ENCODE results near the gene FBXO15.

FBXO15 gene

GRCh38 chr18:74163019-74163660 lies 15.5 kb upstream of the FBXO15 start:
- in situ Hi-C loops (cut with HindIII; ENCODE audit: low pct_ligation_motif_present, low pct_unique_long_range_greater_than_20kb, low sequenced_read_pairs) = no loop called here
- DNase-seq = no peak

GRCh38 chr18:74155276-74155675 lies 7.6 kb upstream of the FBXO15 start:
- in situ Hi-C loops (cut with HindIII; ENCODE audit: low pct_ligation_motif_present, low pct_unique_long_range_greater_than_20kb, low sequenced_read_pairs) = no loop called here
- no peak for DNase-seq

GRCh38 chr18:74154716-74155115 lies 7.1 kb upstream of the FBXO15 start:
- DNase-seq = no peak
- in situ Hi-C loops (cut with HindIII; ENCODE audit: low pct_ligation_motif_present, low pct_unique_long_range_greater_than_20kb, low sequenced_read_pairs) = no loop called here

DNA sequence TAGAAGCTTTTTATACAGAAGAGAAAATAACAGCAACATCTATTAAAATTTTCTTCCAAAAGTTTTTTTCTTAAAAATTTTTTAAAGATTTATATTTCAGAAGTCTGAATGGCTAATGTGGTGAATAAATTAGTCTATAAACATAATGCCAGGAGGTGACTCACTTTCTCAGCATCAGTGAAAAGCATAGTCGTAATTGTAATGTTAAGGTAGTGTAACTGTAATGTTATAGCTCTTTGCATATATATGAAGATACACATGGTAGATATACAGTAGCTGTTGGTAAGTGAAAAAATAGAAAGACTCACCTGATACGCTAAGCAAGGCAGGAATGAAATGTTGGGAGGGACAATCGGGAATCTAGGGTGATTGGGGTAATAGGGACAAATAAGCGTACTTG lies 6.2 kb upstream of the FBXO15 start:
- in situ Hi-C loops (cut with HindIII; ENCODE audit: low pct_ligation_motif_present, low pct_unique_long_range_greater_than_20kb, low sequenced_read_pairs) = no loop called here

GRCh38 chr18:74153377-74153776 lies 5.7 kb upstream of the FBXO15 start:
- in situ Hi-C loops (cut with HindIII; ENCODE audit: low pct_ligation_motif_present, low pct_unique_long_range_greater_than_20kb, low sequenced_read_pairs) = no loop called here

More for the DNA sequence above, 6.2 kb upstream of the FBXO15 start:
- DNase-seq = no peak

GRCh38 chr18:74152857-74153256 lies 5.2 kb upstream of the FBXO15 start:
- in situ Hi-C loops (cut with HindIII; ENCODE audit: low pct_ligation_motif_present, low pct_unique_long_range_greater_than_20kb, low sequenced_read_pairs) = no loop called here
- DNase-seq = no peak

More at GRCh38 chr18:74153377-74153776, 5.7 kb upstream of the FBXO15 start:
- no peak for DNase-seq

DNA sequence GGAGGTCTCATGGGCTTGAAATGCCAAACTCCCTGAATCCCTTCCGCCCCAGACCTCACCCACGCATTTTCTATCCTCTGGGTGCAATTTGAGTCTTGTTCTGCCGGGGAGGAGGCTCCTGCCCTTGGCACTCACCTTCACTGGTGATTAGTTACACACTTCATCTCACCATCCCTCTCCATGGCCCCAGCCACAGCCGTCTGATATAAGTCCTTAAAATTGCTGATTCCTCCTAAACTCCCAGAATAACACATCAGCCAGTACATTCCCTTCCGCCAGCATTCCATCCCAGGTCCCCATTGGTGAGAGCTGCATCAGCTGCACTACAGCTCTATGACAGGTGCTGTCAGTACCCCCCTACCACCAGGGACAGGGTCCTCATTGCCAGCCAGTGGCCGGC lies 4.6 kb upstream of the FBXO15 start:
- DNase-seq = no peak
- in situ Hi-C loops (cut with HindIII; ENCODE audit: low pct_ligation_motif_present, low pct_unique_long_range_greater_than_20kb, low sequenced_read_pairs) = no loop called here

GRCh38 chr18:74149878-74150277 lies 2.2 kb upstream of the FBXO15 start:
- no peak for DNase-seq
- in situ Hi-C loops (cut with HindIII; ENCODE audit: low pct_ligation_motif_present, low pct_unique_long_range_greater_than_20kb, low sequenced_read_pairs) = no loop called here

- in situ Hi-C loops (cut with HindIII; ENCODE audit: low pct_ligation_motif_present, low pct_unique_long_range_greater_than_20kb, low sequenced_read_pairs) = no loop called here
- no peak for DNase-seq
Observed at GRCh38 chr18:74148543-74149070, 973 bp upstream of the FBXO15 start.

- no peak for DNase-seq
- in situ Hi-C loops (cut with HindIII; ENCODE audit: low pct_ligation_motif_present, low pct_unique_long_range_greater_than_20kb, low sequenced_read_pairs) = no loop called here
Observed at GRCh38 chr18:74147491-74147778, 199 bp downstream of the FBXO15 start.

DNA sequence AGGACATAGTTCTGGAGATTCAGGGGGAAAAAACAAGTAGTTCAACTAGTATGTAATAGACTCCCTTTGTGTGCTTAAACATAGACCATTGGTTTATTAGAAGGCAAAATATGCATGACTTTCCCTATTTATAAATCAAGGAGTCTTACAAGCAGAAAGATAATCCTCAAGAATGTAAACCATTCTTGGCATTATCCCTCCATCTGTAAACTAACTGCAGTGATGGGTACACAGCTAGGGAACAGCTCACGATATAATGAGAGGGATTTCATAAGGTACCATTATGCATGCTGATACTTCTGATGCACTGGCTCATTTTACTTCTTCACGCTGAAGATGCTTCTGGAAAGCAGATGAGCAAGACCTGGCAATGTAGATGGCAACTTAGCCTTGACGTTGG lies 878 bp downstream of the FBXO15 start:
- DNase-seq = no peak
- in situ Hi-C loops (cut with HindIII; ENCODE audit: low pct_ligation_motif_present, low pct_unique_long_range_greater_than_20kb, low sequenced_read_pairs) = no loop called here

- in situ Hi-C loops (cut with HindIII; ENCODE audit: low pct_ligation_motif_present, low pct_unique_long_range_greater_than_20kb, low sequenced_read_pairs) = no loop called here
- no peak for DNase-seq
Observed at GRCh38 chr18:74142252-74142651, 5.4 kb downstream of the FBXO15 start.

- DNase-seq = no peak
- in situ Hi-C loops (cut with HindIII; ENCODE audit: low pct_ligation_motif_present, low pct_unique_long_range_greater_than_20kb, low sequenced_read_pairs) = no loop called here
Observed at GRCh38 chr18:74141667-74142066, 6.0 kb downstream of the FBXO15 start.

DNA sequence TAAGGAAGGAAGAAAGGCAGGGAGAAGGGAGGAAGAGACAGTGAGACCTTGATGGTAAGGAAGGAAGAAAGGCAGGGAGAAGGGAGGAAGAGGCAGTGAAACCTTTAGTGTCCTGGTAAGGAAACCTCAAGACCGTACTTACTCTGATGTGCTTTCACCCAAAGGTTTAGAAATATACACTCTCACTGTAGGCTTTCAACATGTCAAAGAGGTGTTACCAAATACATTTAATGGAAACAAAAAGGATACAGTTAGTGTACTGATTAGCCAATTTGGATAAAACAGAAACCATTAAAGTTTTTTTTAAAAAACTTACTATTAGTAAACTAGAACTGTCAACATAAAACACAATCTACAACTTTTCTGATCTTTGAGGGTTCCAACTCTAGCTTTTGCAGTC lies 7.1 kb downstream of the FBXO15 start:
- no peak for DNase-seq

GRCh38 chr18:74139888-74140287 lies 7.7 kb downstream of the FBXO15 start:
- no peak for DNase-seq
- in situ Hi-C loops (cut with HindIII; ENCODE audit: low pct_ligation_motif_present, low pct_unique_long_range_greater_than_20kb, low sequenced_read_pairs) = no loop called here

More for the DNA sequence above, 7.1 kb downstream of the FBXO15 start:
- in situ Hi-C loops (cut with HindIII; ENCODE audit: low pct_ligation_motif_present, low pct_unique_long_range_greater_than_20kb, low sequenced_read_pairs) = no loop called here

DNA sequence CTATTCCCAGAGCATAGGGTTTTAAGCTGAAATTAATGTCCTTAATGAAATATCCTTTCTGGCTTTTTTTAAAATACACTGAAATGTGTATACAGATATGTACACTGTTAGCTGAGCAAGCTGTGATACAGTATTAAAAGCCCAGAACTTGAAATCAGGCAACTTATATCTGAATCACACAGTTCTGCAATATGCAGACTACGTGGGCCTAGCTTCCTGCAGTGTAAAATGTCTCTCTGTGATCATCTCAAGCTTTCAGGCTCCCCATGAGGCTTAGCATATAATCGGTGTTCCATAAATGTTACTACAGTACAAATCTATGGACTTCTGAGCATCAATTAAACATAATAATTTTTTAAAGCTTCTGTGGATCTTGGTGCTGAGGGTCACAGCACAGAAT lies 8.2 kb downstream of the FBXO15 start:
- no peak for DNase-seq
- in situ Hi-C loops (cut with HindIII; ENCODE audit: low pct_ligation_motif_present, low pct_unique_long_range_greater_than_20kb, low sequenced_read_pairs) = no loop called here

- in situ Hi-C loops (cut with HindIII; ENCODE audit: low pct_ligation_motif_present, low pct_unique_long_range_greater_than_20kb, low sequenced_read_pairs) = no loop called here
- no peak for DNase-seq
Observed at GRCh38 chr18:74137920-74138538, 9.6 kb downstream of the FBXO15 start.

DNA sequence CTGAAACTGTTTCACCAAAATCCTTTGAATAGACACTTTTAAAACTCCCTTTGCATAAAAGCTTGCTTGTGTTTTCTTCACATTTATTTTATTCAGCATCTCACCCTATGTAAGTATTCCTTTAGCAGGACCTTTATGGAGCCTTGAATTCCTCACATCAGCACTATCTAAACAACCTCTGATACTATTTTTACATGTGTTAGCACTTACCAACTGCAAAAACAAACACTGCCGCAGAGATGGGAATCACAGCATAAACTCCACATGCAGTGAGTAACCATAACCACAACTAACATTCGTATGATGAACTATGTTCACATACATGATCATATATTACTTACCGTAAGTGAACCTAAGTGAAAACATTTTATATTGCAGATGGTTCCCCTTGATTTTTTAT lies 15.4 kb downstream of the FBXO15 start:
- in situ Hi-C loops (cut with HindIII; ENCODE audit: low pct_ligation_motif_present, low pct_unique_long_range_greater_than_20kb, low sequenced_read_pairs) = no loop called here
- DNase-seq = no peak

- in situ Hi-C loops (cut with HindIII; ENCODE audit: low pct_ligation_motif_present, low pct_unique_long_range_greater_than_20kb, low sequenced_read_pairs) = no loop called here
- no peak for DNase-seq
Observed at GRCh38 chr18:74131124-74131523, 16.5 kb downstream of the FBXO15 start.

DNA sequence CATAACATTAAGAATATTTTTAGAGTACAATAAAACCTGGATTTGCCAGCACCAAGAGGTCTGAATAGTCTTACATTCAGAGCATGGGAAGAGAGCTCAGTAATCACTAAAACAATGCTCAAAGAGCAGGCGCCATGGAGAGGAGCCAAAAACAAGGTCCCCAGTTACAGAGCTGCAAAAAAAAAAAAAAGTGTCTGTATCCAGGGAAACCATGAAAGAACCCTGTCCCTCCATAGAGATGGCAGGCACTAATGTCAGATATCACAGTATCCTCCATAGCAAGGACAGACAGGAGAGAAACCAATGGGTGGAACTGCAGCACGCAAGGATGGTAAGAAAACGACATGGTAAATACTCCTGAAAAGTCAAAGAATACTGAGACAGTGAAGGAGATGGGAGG lies 19.5 kb downstream of the FBXO15 start:
- in situ Hi-C loops (cut with HindIII; ENCODE audit: low pct_ligation_motif_present, low pct_unique_long_range_greater_than_20kb, low sequenced_read_pairs) = no loop called here
- no peak for DNase-seq

All from ACHN (cell line).